ENCODE results near the gene NR2F1. TPM values are rescaled to one million over a fixed set of nuclear protein-coding genes. Genes with fewer than 3 reads are reported as not detected.

NR2F1 gene
- total and polyA plus RNA-seq, 2 experiments from 2014 or later: not detected

GRCh38 chr5:93583768-93584595, 960 bp downstream of the NR2F1 start:
- no peaks in the 10 kb centered on the region; the same call in 2 of the 3 replicates for H3K36me3 Mint-ChIP-seq (ENCODE audit: low read depth)
- no peaks in the 10 kb centered on the region for H3K79me2 ChIP-seq (replicated peaks; ENCODE audit: insufficient read depth)

DNA sequence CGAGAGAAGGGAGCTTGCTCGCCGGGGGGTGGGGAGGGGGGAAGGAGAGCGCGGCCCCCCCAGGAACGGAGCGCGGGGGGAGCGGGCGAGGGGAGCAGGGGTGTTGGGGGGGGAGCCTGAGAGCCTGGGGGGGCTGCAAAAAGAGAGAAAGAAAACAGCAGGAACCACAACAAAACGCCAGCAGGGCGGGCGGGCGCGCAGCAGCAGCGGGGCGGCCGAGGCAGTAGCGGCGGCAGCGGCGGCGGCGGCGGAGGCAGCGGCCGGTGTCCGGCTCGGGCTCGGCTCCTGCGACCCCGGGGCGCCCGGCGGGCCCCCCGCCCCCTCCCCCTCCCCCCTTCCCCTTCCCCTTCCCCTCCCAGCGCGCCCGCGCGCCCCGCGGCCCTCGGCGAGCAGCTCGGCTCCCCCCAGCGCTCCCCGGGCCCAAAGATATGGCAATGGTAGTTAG, 1.6 kb downstream of the NR2F1 start:
- Histone ChIP-seq H3K9me2 (ENCODE audit: insufficient read depth) (no peaks in the 10 kb centered on the region), H3K4me2 (peak overlapping the region; percentile 77; the same call in 1 of the 2 replicates), H3K4me3 (peak overlapping the region; percentile 47; the same call in 1 of the 2 replicates), H3K4me1 (ENCODE audit: insufficient read depth) (peaks cover 43% of the 10 kb centered on the region), H3K36me3 (ENCODE audit: insufficient read depth) (no peaks in the 10 kb centered on the region), H3K79me2 (replicated peaks; ENCODE audit: insufficient read depth) (no peaks in the 10 kb centered on the region), H3K27me3 (ENCODE audit: insufficient read depth) (peaks cover 95% of the 10 kb centered on the region), H4K20me1 (replicated peaks; ENCODE audit: insufficient read depth) (peaks cover 27% of the 10 kb centered on the region; the same call in 1 of the 2 replicates), H3K27ac (ENCODE audit: low read depth) (no peak overlapping the region), H2AFZ (no peak overlapping the region), H3F3A (replicated peaks; ENCODE audit: low read depth) (peaks cover 27% of the 10 kb centered on the region)
- TF ChIP-seq NANOG (IDR thresholded peaks at IDR 0.05; ENCODE audit: borderline replicate concordance): no peak
- DNase-seq (ENCODE audit: low spot score) (peak; percentile 62), ATAC-seq (no peak)
- Mint-ChIP-seq H3K9me3 (peaks cover 4% of the 10 kb centered on the region), H3K27me3 (ENCODE audit: insufficient read depth, low read depth, poor library complexity) (peaks cover 44% of the 10 kb centered on the region), H3K36me3 (ENCODE audit: low read depth) (no peaks in the 10 kb centered on the region; the same call in 2 of the 3 replicates), H3K4me1 (peaks cover 31% of the 10 kb centered on the region), H3K4me3 (peak overlapping the region; percentile 49; the same call in 2 of the 3 replicates), H3K27ac (no peak overlapping the region)

More at GRCh38 chr5:93583768-93584595, 960 bp downstream of the NR2F1 start:
- Histone ChIP-seq H3K27me3 (ENCODE audit: insufficient read depth) (peaks cover 95% of the 10 kb centered on the region), H2AFZ (no peak overlapping the region), H4K20me1 (replicated peaks; ENCODE audit: insufficient read depth) (peaks cover 25% of the 10 kb centered on the region; the same call in 1 of the 2 replicates), H3K4me3 (peak overlapping the region; percentile 46), H3K4me1 (ENCODE audit: insufficient read depth) (peaks cover 43% of the 10 kb centered on the region), H3K9me2 (ENCODE audit: insufficient read depth) (no peaks in the 10 kb centered on the region), H3K36me3 (ENCODE audit: insufficient read depth) (no peaks in the 10 kb centered on the region), H3F3A (replicated peaks; ENCODE audit: low read depth) (peaks cover 21% of the 10 kb centered on the region), H3K4me2 (peak overlapping the region; percentile 64), H3K27ac (ENCODE audit: low read depth) (no peak overlapping the region)
- Mint-ChIP-seq H3K27me3 (ENCODE audit: insufficient read depth, low read depth, poor library complexity) (peaks cover 37% of the 10 kb centered on the region), H3K4me3 (peak overlapping the region; percentile 49), H3K9me3 (peaks cover 4% of the 10 kb centered on the region), H3K27ac (no peak overlapping the region), H3K4me1 (peaks cover 31% of the 10 kb centered on the region)
- TF ChIP-seq EZH2 (IDR thresholded peaks at IDR 0.05; ENCODE audit: low read depth, unreplicated experiment) (peak; percentile 88), EZH2phosphoT487 (IDR thresholded peaks at IDR 0.05; ENCODE audit: unreplicated experiment) (peak; percentile 71), ZNF114 (CRISPR knock-in tag; IDR thresholded peaks at IDR 0.05) (no peak)
- DNase-seq (ENCODE audit: low spot score) (peak; percentile 73), ATAC-seq (no peak; the same call in 1 of the 3 replicates)

GRCh38 chr5:93585041-93585766, 2.2 kb downstream of the NR2F1 start:
- peaks cover 32% of the 10 kb centered on the region for H3F3A ChIP-seq (replicated peaks; ENCODE audit: low read depth)
- no peak for TF ChIP-seq POLR2AphosphoS5 (IDR thresholded peaks at IDR 0.05; ENCODE audit: low read depth)
- no peak for TF ChIP-seq CREB1 (CRISPR knock-in tag; IDR thresholded peaks at IDR 0.05; ENCODE audit: low read depth)
- TF ChIP-seq ZNF331 (CRISPR knock-in tag; IDR thresholded peaks at IDR 0.05; ENCODE audit: low read depth): no peak
- peak; percentile 96 for TF ChIP-seq EZH2 (IDR thresholded peaks at IDR 0.05; ENCODE audit: low read depth, unreplicated experiment)
- TF ChIP-seq EZH2phosphoT487 (IDR thresholded peaks at IDR 0.05; ENCODE audit: unreplicated experiment): peak; percentile 98
- no peak for TF ChIP-seq REST (IDR thresholded peaks at IDR 0.05; ENCODE audit: unreplicated experiment)
- no peak for TF ChIP-seq ZNF114 (CRISPR knock-in tag; IDR thresholded peaks at IDR 0.05)
- Mint-ChIP-seq H3K27me3 (ENCODE audit: insufficient read depth, low read depth, poor library complexity) (peaks cover 50% of the 10 kb centered on the region), H3K4me1 (peaks cover 30% of the 10 kb centered on the region), H3K9me3 (peaks cover 4% of the 10 kb centered on the region), H3K27ac (no peak overlapping the region), H3K4me3 (peak overlapping the region; percentile 69), H3K36me3 (ENCODE audit: low read depth) (no peaks in the 10 kb centered on the region; the same call in 2 of the 3 replicates)
- no peak overlapping the region for H2AFZ ChIP-seq
- no peaks in the 10 kb centered on the region for H3K79me2 ChIP-seq (replicated peaks; ENCODE audit: insufficient read depth)
- H3K36me3 ChIP-seq (ENCODE audit: insufficient read depth): no peaks in the 10 kb centered on the region
- no peak overlapping the region for H3K27ac ChIP-seq (ENCODE audit: low read depth)
- ATAC-seq: peak; percentile 2; the same call in 2 of the 3 replicates
- no peaks in the 10 kb centered on the region for H3K9me2 ChIP-seq (ENCODE audit: insufficient read depth)
- peak; percentile 67 for DNase-seq (ENCODE audit: low spot score)
- peak overlapping the region; percentile 47 for H3K4me3 ChIP-seq
- peaks cover 32% of the 10 kb centered on the region; the same call in 1 of the 2 replicates for H4K20me1 ChIP-seq (replicated peaks; ENCODE audit: insufficient read depth)
- peak overlapping the region; percentile 77 for H3K4me2 ChIP-seq
- H3K4me1 ChIP-seq (ENCODE audit: insufficient read depth): peaks cover 37% of the 10 kb centered on the region
- peaks cover 95% of the 10 kb centered on the region for H3K27me3 ChIP-seq (ENCODE audit: insufficient read depth)
